Measurements from ENCODE around the gene MCRIP1.

MCRIP1 gene

GRCh38 chr17:81831957-81832607, 1.0 kb downstream of the MCRIP1 start:
- TF ChIP-seq Cebpa-rat (IDR thresholded peaks at IDR 0.05): no peak
- H4K20me1 ChIP-seq: peaks cover 6% of the 10 kb centered on the region; the same call in 1 of the 2 replicates
- H3K4me1 ChIP-seq: peaks cover 70% of the 10 kb centered on the region
- peak overlapping the region; percentile 91 for H3K27ac ChIP-seq
- no peaks in the 10 kb centered on the region for H3K36me3 ChIP-seq
- peak overlapping the region; percentile 91 for H3K9ac ChIP-seq
- peak overlapping the region; percentile 99 for H3K4me2 ChIP-seq
- no peaks in the 10 kb centered on the region for H3K9me3 ChIP-seq
- H3K27me3 ChIP-seq: no peaks in the 10 kb centered on the region
- peak overlapping the region; percentile 91 for H3K4me3 ChIP-seq

DNA sequence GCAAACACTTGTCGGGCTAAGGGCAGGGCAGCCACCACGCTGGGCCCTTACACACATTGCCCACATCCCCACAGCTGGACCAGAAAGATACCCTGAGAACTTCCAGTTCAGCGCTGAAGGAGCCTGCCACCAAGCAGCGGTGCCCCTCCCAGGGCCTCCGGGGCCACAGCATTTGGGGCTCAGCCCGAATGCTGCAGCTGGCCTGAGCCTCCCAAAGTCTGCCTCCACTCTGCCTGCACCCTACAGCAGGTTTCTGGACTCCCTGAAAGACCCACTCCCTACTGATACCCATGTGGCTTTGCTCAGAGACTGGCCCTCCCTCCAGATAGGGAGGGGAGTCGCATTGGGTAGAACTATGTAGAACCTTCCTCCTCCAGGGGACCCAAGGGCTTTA, 1.5 kb downstream of the MCRIP1 start:
- Histone ChIP-seq H3K36me3 (no peaks in the 10 kb centered on the region), H3K27ac (peak overlapping the region; percentile 91), H3K27me3 (no peaks in the 10 kb centered on the region), H3K4me2 (peak overlapping the region; percentile 99), H4K20me1 (peaks cover 6% of the 10 kb centered on the region), H3K9me3 (no peaks in the 10 kb centered on the region), H3K4me3 (peak overlapping the region; percentile 91), H3K9ac (peak overlapping the region; percentile 91), H3K4me1 (peaks cover 70% of the 10 kb centered on the region)
- TF ChIP-seq Cebpa-rat (IDR thresholded peaks at IDR 0.05): no peak

GRCh38 chr17:81829858-81830257, 3.2 kb downstream of the MCRIP1 start:
- H3K4me1 ChIP-seq: peaks cover 64% of the 10 kb centered on the region
- H3K4me2 ChIP-seq: no peak overlapping the region
- no peak overlapping the region for H3K9ac ChIP-seq

GRCh38 chr17:81828656-81829055, 4.4 kb downstream of the MCRIP1 start:
- peak overlapping the region; percentile 57 for H3K27ac ChIP-seq
- no peak for TF ChIP-seq Cebpa-rat (IDR thresholded peaks at IDR 0.05)
- no peak overlapping the region for H3K4me3 ChIP-seq
- H3K9ac ChIP-seq: peak overlapping the region; percentile 41; the same call in 1 of the 2 replicates
- H3K27me3 ChIP-seq: no peaks in the 10 kb centered on the region
- H4K20me1 ChIP-seq: peaks cover 23% of the 10 kb centered on the region
- H3K36me3 ChIP-seq: peaks cover 12% of the 10 kb centered on the region
- peak overlapping the region; percentile 69 for H3K4me2 ChIP-seq
- no peaks in the 10 kb centered on the region for H3K9me3 ChIP-seq
- H3K4me1 ChIP-seq: peaks cover 52% of the 10 kb centered on the region

More at GRCh38 chr17:81829858-81830257, 3.2 kb downstream of the MCRIP1 start:
- H3K27me3 ChIP-seq: no peaks in the 10 kb centered on the region
- H3K36me3 ChIP-seq: peaks cover under 1% of the 10 kb centered on the region; the same call in 1 of the 2 replicates
- no peak for TF ChIP-seq Cebpa-rat (IDR thresholded peaks at IDR 0.05)
- no peaks in the 10 kb centered on the region for H3K9me3 ChIP-seq
- H3K4me3 ChIP-seq: no peak overlapping the region
- H3K27ac ChIP-seq: no peak overlapping the region
- peaks cover 23% of the 10 kb centered on the region for H4K20me1 ChIP-seq

DNA sequence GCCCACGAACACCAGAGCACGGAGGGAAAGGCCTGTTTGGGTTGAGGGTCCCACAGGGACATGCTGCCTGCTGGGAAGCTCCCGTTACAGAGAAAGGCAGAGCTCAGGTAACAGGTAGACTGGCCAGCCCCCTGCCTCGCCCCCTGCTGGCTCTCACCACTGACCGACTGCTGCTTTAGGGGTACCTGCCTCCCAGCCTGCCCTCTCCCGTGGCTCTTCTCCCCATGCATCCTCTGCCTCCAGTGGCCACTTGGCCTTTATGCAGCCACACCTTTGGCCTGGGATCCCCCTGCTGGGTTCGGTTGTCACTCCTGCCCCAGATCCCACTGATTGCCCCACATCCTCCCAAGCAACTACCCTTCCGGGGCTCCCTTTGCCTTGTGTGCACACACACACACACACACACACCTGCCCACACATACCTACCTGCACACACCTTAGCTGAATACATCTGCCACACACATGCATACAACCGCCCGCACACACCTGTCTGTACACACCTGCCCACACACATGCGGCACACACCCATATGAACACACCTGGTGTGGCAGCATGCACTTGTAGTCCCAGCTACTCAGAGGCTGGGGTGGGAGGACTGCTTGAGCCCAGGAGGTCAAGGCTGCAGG, 7.1 kb downstream of the MCRIP1 start:
- Histone ChIP-seq H3K4me1 (peaks cover 50% of the 10 kb centered on the region), H3K9ac (no peak overlapping the region), H3K4me3 (no peak overlapping the region), H3K36me3 (peaks cover 28% of the 10 kb centered on the region), H3K27ac (no peak overlapping the region), H4K20me1 (peaks cover 17% of the 10 kb centered on the region), H3K9me3 (no peaks in the 10 kb centered on the region), H3K4me2 (no peak overlapping the region), H3K27me3 (no peaks in the 10 kb centered on the region)
- TF ChIP-seq Cebpa-rat (IDR thresholded peaks at IDR 0.05): no peak

DNA sequence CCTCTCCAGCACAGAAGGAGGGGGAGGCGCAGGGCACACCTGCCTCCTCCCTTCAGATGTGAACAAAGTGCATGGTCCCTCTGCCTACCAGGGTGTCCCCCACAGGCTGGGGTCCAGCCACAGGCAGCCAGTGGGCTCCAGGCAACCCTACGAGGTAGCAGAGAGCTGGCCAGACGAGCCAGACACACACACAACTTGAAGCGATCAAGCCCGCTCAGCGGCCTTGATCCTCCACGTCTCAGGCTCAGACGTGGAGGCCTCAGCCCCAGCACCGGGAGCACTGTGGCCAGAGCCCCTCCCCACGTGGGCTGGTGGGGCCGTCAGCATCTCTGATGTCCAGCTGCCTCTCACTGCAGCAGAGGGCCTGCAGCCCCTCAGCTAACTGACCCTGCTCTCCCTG, 8.5 kb downstream of the MCRIP1 start:
- no peak for TF ChIP-seq Cebpa-rat (IDR thresholded peaks at IDR 0.05)
- H3K27me3 ChIP-seq: no peaks in the 10 kb centered on the region
- no peak overlapping the region for H3K4me3 ChIP-seq
- H3K4me1 ChIP-seq: peaks cover 37% of the 10 kb centered on the region
- H3K36me3 ChIP-seq: peaks cover 28% of the 10 kb centered on the region
- H3K27ac ChIP-seq: no peak overlapping the region
- H4K20me1 ChIP-seq: peaks cover 17% of the 10 kb centered on the region
- H3K9ac ChIP-seq: 0 out of 2 replicates have a peak overlapping the region, but pooled peaks have one; percentile 15
- H3K4me2 ChIP-seq: no peak overlapping the region
- H3K9me3 ChIP-seq: no peaks in the 10 kb centered on the region

DNA sequence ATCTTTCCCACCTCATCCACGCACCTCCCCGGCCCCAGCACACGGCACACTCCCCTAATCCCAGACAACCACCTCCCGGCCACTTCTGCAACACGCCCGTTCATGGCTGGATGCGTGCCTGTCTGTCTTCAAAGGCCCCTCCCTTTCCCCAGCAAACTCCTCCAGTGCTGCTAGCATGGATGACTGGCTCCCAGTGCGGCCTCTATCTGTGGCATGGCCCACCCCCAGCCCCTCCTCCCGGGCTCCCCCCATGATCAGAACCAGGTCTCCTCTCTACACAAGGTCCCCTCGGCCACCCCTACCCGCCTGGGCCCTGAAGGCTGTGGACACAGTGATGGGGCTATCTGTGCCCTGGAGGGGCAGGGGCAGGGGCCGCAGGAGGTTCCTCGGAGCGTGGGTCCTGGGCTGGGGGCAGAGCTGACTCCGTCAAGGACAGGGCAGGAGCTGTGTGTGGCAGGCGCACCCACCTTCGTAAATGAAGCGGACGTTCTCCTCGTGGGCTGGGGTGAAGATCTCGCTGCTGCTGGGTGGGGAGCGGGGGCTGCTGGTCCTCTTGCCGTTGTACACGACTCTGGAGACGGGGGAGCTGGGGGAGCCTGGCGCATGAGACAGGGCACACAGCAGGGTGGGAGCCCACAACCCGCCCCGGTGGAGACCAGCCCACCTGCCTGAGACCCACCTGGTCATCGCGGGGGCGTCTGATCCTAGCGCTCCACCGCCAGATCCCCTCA, 9.1 kb downstream of the MCRIP1 start:
- Histone ChIP-seq H3K36me3 (peaks cover 28% of the 10 kb centered on the region), H3K27ac (no peak overlapping the region), H4K20me1 (peaks cover 17% of the 10 kb centered on the region), H3K4me1 (peaks cover 33% of the 10 kb centered on the region), H3K4me2 (no peak overlapping the region), H3K9me3 (no peaks in the 10 kb centered on the region), H3K4me3 (no peak overlapping the region), H3K9ac (no peak overlapping the region), H3K27me3 (no peaks in the 10 kb centered on the region)
- no peak for TF ChIP-seq Cebpa-rat (IDR thresholded peaks at IDR 0.05)

DNA sequence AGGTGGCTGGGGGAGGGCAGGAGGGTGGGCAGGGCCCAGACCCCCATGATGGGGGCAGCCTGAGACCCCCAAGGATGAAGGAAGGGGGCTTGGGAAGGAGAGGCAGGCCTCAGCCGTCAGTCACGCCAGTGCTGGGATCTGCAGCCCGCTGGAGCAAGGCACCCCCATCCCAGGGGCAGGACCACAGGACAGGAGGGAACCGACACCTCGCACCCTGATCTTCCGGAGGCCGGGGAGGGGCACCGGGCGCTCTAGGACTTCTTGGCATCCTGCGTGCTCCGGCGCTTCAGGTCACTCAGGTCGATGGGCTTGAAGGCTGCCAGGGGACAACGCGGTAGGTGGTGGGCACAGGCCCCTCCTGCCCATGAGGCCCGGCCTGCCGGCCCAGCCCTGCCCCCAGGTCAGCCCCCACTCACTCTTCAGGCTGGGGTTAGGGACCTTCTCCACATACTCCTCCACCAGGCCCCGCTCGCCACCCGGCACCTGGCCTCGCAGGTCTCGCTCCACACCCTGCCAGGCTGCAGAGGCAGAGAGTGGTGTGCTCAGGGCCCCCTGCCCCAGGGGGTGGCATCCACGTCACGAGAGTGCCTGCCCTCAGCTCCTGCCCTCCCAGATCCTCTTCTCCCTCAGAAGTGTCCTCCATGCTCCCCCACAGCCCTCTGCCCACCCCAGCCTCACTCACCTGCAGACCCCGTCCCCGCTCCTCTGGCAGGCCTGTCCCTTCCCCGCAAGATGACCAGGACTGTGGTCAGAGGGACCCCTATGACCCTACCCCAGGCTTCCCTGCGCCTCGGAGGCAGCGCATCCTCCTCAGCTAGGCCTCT, 9.9 kb downstream of the MCRIP1 start:
- peaks cover 28% of the 10 kb centered on the region for H3K36me3 ChIP-seq

GRCh38 chr17:81822312-81822637, 10.8 kb downstream of the MCRIP1 start:
- peaks cover 28% of the 10 kb centered on the region for H3K36me3 ChIP-seq
- no peaks in the 10 kb centered on the region for H3K27me3 ChIP-seq
- H3K4me3 ChIP-seq: no peak overlapping the region
- peak overlapping the region; percentile 68; the same call in 1 of the 2 replicates for H3K27ac ChIP-seq
- peaks cover 17% of the 10 kb centered on the region for H3K4me1 ChIP-seq
- no peaks in the 10 kb centered on the region for H3K9me3 ChIP-seq
- H4K20me1 ChIP-seq: peaks cover 17% of the 10 kb centered on the region
- TF ChIP-seq Cebpa-rat (IDR thresholded peaks at IDR 0.05): no peak
- peak overlapping the region; percentile 71 for H3K4me2 ChIP-seq
- H3K9ac ChIP-seq: 0 out of 2 replicates have a peak overlapping the region, but pooled peaks have one; percentile 53

More for the DNA sequence above, 9.9 kb downstream of the MCRIP1 start:
- TF ChIP-seq Cebpa-rat (IDR thresholded peaks at IDR 0.05): no peak
- peaks cover 17% of the 10 kb centered on the region for H4K20me1 ChIP-seq
- H3K27me3 ChIP-seq: no peaks in the 10 kb centered on the region
- no peak overlapping the region for H3K9ac ChIP-seq
- peak overlapping the region; percentile 68; the same call in 1 of the 2 replicates for H3K27ac ChIP-seq
- H3K4me2 ChIP-seq: no peak overlapping the region
- no peaks in the 10 kb centered on the region for H3K9me3 ChIP-seq
- no peak overlapping the region for H3K4me3 ChIP-seq
- peaks cover 25% of the 10 kb centered on the region for H3K4me1 ChIP-seq

Data from BLaER1 (cell line).